ENCODE measurements around the gene PALLD.
A peak's percentile ranks its signal among the peaks of the same experiment; 100 is the strongest.

PALLD gene

DNA sequence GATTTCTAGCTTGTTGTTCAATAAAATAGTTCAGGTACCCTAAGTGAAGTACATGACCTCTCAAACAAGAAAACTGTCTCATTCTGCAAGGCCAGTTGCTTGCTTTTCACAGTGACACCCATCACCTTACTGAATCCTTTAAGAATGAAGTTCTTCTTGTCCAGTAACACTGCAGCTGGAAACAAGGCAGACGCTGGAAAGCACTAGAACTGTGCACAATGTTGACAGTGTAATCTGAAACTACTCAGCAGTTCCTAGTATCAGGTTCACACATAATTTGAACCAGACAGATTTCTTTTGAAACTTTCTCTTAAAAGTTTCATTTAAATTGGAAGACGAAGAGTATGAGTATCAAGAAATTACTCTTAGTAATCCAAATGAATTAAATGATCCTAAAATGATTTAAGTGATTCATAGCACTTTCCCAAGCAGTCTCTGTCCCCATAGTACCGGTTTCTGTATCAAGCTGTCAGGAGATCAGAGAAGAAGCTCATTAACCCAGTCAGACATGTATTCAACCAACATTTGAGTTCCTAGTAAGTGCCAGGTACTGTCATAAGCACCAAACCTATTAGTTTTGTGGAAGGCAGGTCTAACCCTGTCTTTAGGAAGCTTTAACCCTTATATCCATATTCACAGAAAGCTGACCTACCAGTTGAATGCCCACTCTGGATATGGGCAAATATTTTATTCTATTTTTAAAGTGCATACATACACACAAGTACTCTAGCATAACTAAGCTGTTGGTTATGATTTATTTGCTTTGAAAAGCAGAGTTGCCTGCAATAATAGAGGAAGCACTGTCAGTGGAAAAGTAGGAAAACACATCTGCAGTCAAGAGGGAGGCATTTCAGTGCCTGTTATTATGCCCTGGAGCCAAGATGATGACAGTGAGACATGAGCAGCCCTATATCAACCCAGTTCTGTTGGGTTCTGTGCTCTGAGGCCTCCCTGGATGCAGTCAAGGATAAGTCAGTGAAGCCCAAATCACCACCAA, 63.6 kb downstream of the PALLD start:
- DNase-seq = peak; percentile 54

- DNase-seq = peak; percentile 48
Observed at GRCh38 chr4:168562041-168562571, 65.3 kb downstream of the PALLD start.

- no peak for DNase-seq
Observed at GRCh38 chr4:168564023-168564422, 67.2 kb downstream of the PALLD start.

DNA sequence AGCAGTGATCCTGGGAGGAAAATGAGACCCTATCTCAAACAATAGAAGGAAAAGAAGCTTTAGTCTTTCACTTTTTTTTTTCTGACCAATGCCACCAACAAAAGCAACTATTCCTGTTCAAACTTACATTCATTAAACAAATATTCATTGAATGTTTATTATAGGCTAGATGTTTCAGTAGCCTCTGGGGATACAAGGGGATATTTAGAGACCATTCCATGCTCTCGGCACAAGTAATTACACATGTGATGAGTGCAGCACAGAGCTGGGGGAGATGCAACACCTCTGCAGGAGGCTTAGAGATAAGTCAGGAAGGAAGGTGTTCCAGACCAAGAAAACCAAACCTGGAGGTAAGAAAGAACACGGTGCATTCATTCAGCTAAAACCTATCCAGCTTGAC, 68.3 kb downstream of the PALLD start:
- DNase-seq = no peak

DNA sequence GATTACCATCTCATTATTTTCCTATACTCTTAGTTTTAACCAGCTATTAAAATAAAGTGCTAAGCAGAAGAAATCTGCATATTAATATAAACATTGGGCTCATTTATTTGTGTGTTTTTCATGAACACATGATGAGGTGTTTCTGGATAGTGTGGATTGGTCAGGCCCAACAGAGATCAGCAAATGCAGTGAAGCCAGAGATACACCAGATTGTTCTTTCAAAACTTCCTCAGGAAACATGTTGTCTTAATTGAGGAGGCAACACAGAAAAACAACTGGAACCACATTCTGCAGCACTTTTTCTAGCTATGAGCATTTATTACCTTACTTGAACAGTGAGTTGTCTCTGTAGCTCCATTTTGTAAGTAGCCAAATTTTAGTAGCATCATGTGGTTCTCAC, 69.9 kb downstream of the PALLD start:
- DNase-seq = no peak

DNA sequence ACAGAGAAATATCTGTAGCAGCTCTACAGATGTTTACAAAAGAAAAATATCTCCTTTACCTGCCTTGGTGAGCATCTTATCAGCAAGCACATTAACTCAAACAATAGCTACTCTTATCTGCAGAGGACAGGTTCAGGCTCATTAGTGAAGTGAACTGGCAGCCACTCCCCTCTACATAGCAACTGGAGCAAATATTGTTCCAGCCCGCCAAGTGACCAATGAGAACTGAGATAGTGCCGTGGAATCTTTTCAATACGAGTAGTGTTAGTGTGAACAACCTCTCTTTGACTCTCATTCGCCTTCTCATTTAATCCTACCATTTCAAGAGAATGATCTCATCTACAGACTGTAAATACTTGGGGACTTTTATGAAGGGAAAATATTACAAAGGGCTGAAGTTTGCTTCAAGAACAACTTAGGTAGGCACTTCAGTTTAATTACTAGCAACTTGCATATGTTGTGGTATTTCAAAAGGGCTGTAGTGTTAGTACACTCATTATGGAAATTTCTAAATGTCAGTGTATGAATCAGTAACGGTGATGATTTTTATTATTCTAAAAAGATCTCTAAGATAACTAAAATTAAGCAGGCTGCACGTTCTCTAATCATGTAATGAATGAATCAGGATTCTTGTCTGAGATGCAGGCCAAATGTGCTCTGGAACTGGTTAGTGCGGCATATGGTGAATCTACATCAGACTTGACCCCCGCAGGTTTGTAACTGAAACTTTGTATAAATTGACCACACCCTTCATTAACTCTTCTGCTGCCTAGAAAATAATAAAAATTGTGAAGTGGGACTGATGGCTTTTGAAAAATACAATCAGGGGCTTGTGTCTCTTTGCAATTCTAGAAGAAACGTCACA, 72.4 kb downstream of the PALLD start:
- DNase-seq = peak; percentile 54

- no peak for DNase-seq
Observed at GRCh38 chr4:168569931-168570276, 73.1 kb downstream of the PALLD start.

DNA sequence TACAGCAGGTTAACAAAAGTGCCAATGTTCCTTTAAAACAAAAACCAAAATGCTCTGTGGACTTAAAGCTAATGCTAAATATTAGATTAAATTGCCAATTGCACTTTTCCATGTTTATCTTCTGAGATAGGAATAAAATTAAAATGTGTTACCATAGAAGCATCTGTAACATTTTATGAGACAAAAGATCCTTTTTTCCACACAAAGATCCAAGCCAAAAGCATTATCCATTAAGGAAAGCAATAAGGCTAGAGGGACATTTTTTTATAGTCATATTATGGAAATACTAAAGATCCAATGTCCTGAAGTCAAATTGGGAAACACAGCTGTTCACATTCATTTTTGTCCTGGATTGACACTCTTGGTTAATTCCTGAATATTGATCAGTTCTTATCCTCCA, 73.6 kb downstream of the PALLD start:
- DNase-seq = no peak

DNA sequence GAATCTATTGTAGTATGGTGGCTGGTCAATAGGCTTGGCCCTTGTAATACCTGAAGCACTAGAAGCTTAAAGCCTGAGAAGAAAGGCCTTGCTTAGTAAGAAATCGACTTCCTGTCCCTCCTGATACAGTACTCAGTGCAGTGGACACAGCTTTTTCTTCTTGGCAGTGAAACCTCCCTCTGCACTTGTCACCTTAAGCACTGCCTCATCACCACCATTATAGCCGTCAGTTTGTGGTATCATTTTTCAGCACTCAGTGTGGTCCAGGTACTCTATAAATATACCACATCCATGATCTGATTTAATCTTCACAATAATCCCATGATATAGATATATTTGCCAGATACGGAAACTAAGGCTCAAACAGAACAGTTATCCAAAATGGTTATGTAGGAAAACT, 75.2 kb downstream of the PALLD start:
- no peak for DNase-seq

- DNase-seq = no peak
Observed at GRCh38 chr4:168573870-168574269, 77.0 kb downstream of the PALLD start.

- DNase-seq = peak; percentile 68
Observed at GRCh38 chr4:168574581-168575295, 77.9 kb downstream of the PALLD start.

GRCh38 chr4:168575473-168575872, 78.6 kb downstream of the PALLD start:
- no peak for DNase-seq

DNA sequence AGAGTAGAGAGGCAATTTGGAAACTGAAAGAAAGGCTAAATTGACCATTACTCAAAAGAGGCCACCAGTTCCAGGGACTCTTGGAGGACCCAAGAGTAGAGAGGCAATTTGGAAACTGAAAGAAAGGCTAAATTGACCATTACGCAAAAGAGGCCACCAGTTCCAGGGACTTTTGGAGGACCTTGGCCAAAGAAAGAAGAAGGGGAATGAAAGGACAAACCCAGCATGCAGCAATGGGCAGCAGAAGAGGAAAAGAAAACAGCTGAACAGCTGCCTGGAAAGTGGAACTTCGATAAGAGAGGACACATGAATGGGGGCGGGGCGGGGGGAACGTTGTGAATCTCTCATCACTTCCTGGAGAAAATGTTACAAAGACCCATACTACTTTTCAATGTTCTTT, 80.8 kb downstream of the PALLD start:
- no peak for DNase-seq

DNA sequence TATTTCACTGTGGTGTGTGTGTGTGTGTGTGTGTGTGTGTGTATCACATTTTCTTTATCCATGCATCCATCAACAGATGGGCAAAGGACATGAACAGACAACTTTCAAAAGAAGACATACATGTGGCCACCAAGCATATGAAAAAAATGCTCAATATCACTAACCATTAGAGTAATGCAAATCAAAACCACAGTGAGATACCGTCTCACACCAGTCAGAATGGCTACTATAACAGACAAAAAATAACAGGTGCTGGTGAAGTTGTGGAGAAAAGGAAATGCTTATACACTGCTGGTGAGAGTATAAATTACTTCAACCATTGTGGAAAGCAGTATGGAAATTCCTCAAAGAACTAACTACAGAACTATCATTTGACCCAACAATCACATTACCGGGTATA, 83.4 kb downstream of the PALLD start:
- no peak for DNase-seq

DNA sequence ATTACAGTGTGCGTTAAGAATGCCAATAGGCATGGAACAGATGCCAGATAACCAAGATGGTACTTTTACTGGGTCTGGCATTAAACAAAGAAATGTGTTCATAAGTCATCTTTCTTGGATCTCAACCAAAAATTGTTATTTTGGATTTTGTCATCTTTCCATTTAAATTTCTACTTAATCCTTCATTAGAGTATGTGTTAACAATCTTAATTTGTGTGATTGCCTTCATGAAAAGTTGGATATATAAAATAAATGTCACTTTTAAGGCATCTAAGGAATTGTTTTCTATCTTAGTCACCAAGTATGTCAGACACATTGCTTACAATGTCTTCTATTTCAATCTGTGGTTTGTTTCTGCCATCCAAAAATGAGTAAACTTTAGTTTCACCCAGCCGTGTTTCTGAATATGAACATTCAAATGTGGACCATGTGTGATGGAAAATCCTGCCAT, 87.5 kb downstream of the PALLD start:
- peak; percentile 86 for DNase-seq

DNA sequence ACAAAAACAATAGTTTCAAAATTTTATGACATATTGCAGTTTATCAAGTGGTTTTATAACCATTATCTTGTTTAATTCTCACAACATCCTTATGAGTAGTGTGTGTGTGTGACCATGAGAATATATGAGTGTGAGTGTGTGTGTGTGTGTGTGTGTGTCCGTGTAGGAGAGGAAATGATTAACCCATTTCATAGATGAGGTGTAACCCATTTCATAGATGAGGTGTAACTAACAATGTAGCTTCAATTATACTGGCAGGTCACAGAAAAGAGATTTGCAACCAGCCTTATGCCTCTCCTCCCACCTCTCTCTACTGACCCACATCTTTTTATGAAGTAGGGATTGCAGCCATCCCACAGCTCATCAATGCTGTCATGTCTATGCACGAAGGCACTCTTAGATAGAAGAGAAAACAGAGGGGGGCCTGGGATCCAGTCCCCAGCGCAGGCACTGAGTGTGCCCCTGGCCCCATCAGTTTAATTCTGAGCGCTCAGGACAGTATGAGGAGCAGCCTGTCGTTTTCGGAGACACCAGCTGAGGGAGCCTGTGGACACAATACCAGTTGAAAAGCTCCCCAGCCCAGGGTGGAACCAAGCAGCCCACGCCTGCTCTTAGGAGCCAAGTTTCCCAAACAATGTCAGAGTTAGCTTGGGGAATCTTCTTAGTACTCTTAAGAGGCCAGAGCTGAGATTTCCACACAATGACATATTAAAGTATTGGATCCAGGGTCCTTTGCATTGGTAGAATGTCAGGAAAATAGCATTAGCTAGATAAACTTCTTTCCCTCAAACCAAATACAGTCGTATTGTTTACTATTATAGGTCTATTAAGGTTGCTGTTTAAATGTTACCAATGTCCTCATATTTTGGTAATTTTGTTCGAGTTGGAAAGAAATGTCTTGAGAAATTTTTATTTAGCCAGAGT, 88.6 kb downstream of the PALLD start:
- DNase-seq = peak; percentile 78

- DNase-seq = no peak
Observed at GRCh38 chr4:168586926-168587325, 90.1 kb downstream of the PALLD start.

- DNase-seq = peak; percentile 86
Observed at GRCh38 chr4:168587411-168588125, 90.7 kb downstream of the PALLD start.

DNA sequence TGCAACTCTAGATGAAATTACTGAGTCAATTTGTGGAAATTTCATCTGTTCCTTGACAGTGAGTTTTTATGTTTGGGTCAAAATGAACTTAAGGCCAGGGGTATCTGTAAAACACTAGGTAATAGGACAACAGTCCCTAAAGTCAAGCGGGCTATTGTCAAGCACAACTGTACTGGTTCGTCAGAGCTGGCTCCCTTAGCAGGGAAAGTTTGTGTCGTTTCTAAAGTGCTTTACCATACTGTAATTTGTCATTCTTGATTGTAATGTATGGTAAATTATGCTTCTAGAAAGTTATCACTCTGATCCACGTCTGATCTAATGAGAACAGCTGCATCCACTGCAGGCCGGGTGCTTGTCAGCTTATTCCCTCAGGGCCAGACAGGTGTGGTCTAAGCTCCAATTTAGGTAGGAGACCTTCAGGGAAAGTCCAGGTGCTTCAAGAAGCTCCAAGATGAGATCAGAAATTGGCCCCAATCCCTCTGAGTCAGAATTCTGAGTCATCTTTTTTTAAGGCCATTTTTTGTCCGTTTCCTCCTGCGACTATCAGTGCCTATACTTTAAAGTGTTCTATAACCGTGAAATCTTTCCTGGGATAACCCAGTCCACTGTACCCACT, 92.2 kb downstream of the PALLD start:
- peak; percentile 69 for DNase-seq

GRCh38 chr4:168592676-168593075, 95.8 kb downstream of the PALLD start:
- no peak for DNase-seq

Measured in fibroblast of skin of abdomen (primary cell).